Measurements from ENCODE around the gene CES1.
"Not testable (repeated sequence)": the region's sequence is repeated elsewhere in the genome, so short reads cannot be mapped to it uniquely, and the experiment has no call there.

Gene CES1

DNA sequence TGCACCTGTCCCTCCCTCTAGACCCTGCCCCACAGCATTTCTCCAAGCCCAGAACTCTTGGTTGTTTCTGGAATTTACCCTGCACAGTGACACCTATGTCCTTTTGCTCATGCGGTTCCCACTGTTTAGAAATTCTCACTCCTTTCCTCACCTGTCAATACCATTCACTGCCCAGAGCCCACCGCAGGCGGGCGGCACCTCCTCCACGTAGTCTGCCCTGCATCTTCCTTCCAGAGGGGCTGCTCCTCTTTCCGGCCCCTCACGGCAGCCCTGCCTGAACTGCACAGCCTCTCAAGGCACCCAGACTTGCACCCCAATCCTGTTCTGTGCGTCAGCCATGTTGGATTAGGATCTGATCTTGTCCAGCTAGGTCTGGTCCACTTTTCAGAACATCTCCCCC, 51.4 kb downstream of the CES1 start:
- not testable (repeated sequence) for H3K4ac ChIP-seq (ENCODE audit: low read length); H3K9ac ChIP-seq (ENCODE audit: low read depth, low read length, poor library complexity); H3K4me2 ChIP-seq (ENCODE audit: insufficient read depth, low read length, poor library complexity, severe bottlenecking); H3K27me3 ChIP-seq (ENCODE audit: control insufficient read depth in 3 of 3, insufficient read depth in 3 of 3, low read depth in 1 of 3, low read length in 3 of 3); DNase-seq (ENCODE audit: low spot score); H2AK5ac ChIP-seq (ENCODE audit: low read depth, low read length); H2BK120ac ChIP-seq (ENCODE audit: low read depth, low read length); H3K27ac ChIP-seq (replicated peaks; ENCODE audit: low read length); H2BK15ac ChIP-seq (ENCODE audit: low read length); H3K23ac ChIP-seq (ENCODE audit: low read depth, low read length, poor library complexity); H2AFZ ChIP-seq (ENCODE audit: low read length); H2BK12ac ChIP-seq (ENCODE audit: low read length); H3K14ac ChIP-seq (ENCODE audit: low read length); H4K8ac ChIP-seq (ENCODE audit: low read depth, low read length); H4K91ac ChIP-seq (ENCODE audit: low read depth, low read length, poor library complexity); H2BK5ac ChIP-seq (ENCODE audit: low read length); H3K79me1 ChIP-seq (ENCODE audit: low read depth, low read length); H3K9me3 ChIP-seq (replicated peaks in 1 of 2; ENCODE audit: control insufficient read depth in 2 of 2, insufficient read depth in 1 of 2, low read depth in 1 of 2, low read length in 2 of 2); H3K4me3 ChIP-seq (ENCODE audit: low read length in 2 of 2); H3K36me3 ChIP-seq (replicated peaks in 1 of 2; ENCODE audit: control insufficient read depth in 2 of 2, insufficient read depth in 2 of 2, low read length in 2 of 2); H3K4me1 ChIP-seq (ENCODE audit: control insufficient read depth in 2 of 2, insufficient read depth in 1 of 2, low read depth in 1 of 2, low read length in 2 of 2)
- peak overlapping the region; percentile 76 for H3K18ac ChIP-seq (ENCODE audit: low read length)
- WGBS, 2 donors (ENCODE audit: extremely low coverage in 2 of 2, insufficient read length in 2 of 2, insufficient replicate concordance in 1 of 2): no CpG with 5 or more reads among the region's 8 CpGs

DNA sequence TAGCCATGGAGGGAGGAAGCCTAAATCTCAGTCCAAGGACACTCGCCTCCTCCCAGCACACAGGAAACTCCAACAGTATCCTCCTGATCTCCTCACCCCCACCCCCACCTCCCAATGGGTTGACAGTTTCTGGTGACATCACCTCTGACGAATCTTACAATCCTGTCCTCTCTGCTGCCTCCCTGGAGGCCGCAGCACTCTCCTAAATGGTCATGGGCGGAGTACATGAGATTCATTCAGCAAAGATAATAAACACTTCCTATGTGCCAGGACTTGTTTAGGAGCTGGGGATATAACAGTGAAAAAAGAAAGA, 52.8 kb downstream of the CES1 start:
- not testable (repeated sequence) for H2AFZ ChIP-seq (ENCODE audit: low read length); H2BK12ac ChIP-seq (ENCODE audit: low read length); H4K8ac ChIP-seq (ENCODE audit: low read depth, low read length); H2BK5ac ChIP-seq (ENCODE audit: low read length); H2AK5ac ChIP-seq (ENCODE audit: low read depth, low read length); H3K79me1 ChIP-seq (ENCODE audit: low read depth, low read length); H4K91ac ChIP-seq (ENCODE audit: low read depth, low read length, poor library complexity); H3K36me3 ChIP-seq (replicated peaks in 1 of 2; ENCODE audit: control insufficient read depth in 2 of 2, insufficient read depth in 2 of 2, low read length in 2 of 2); H3K4ac ChIP-seq (ENCODE audit: low read length); H3K4me3 ChIP-seq (ENCODE audit: low read length in 2 of 2); H3K4me2 ChIP-seq (ENCODE audit: insufficient read depth, low read length, poor library complexity, severe bottlenecking); H2BK120ac ChIP-seq (ENCODE audit: low read depth, low read length); H2BK15ac ChIP-seq (ENCODE audit: low read length); DNase-seq (ENCODE audit: low spot score); H3K27me3 ChIP-seq (ENCODE audit: control insufficient read depth in 3 of 3, insufficient read depth in 3 of 3, low read depth in 1 of 3, low read length in 3 of 3); H3K14ac ChIP-seq (ENCODE audit: low read length); H3K23ac ChIP-seq (ENCODE audit: low read depth, low read length, poor library complexity); H3K18ac ChIP-seq (ENCODE audit: low read length); H3K27ac ChIP-seq (replicated peaks; ENCODE audit: low read length); H3K4me1 ChIP-seq (ENCODE audit: control insufficient read depth in 2 of 2, insufficient read depth in 1 of 2, low read depth in 1 of 2, low read length in 2 of 2); H3K9ac ChIP-seq (ENCODE audit: low read depth, low read length, poor library complexity); H3K9me3 ChIP-seq (replicated peaks in 1 of 2; ENCODE audit: control insufficient read depth in 2 of 2, insufficient read depth in 1 of 2, low read depth in 1 of 2, low read length in 2 of 2)
- WGBS, 2 donors (ENCODE audit: extremely low coverage in 2 of 2, insufficient read length in 2 of 2, insufficient replicate concordance in 1 of 2): no CpG with 5 or more reads among the region's 4 CpGs

DNA sequence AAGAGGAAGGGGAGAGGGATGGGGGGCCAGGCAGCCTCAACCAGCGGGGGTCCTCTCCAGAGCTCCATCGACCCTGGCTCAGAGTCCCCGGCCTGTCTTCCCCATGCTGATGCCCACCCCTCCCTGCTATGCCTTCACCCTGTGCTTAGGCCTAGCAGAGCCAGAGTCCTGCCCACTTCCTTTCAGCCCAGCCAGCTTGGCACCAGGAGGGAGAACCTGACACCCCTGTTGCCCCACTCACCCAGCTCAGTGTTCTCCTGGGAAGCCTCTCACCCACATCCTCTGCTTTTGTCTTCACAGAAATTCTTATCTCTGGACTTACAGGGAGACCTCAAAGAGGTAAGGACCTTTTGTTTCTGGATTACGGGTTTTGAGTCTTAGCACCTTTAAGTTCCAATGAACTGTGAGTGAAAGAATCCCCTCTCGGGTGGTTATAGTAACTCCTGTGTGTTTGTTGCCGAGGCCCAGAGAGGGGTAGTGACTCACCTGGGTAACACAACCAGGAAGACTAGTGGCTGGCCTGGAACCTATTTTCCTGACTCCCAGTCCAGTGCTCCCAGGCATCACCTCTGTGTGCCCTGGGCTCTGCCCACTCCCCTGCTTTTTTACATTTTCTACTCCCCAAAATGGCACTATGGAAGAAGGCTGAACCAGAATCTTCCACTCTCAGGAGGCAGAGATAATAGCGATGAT, 53.3 kb downstream of the CES1 start:
- H3K9ac ChIP-seq (ENCODE audit: low read depth, low read length, poor library complexity): no peak overlapping the region
- no peaks in the 10 kb centered on the region for H3K79me1 ChIP-seq (ENCODE audit: low read depth, low read length)
- no peak overlapping the region for H3K27ac ChIP-seq (replicated peaks; ENCODE audit: low read length)
- H3K23ac ChIP-seq (ENCODE audit: low read depth, low read length, poor library complexity): no peak overlapping the region
- peak overlapping the region; percentile 8 for H3K14ac ChIP-seq (ENCODE audit: low read length)
- no peaks in the 10 kb centered on the region for H3K9me3 ChIP-seq (replicated peaks in 1 of 2; ENCODE audit: control insufficient read depth in 2 of 2, insufficient read depth in 1 of 2, low read depth in 1 of 2, low read length in 2 of 2)
- no peak overlapping the region for H2BK12ac ChIP-seq (ENCODE audit: low read length)
- H3K4me3 ChIP-seq (ENCODE audit: low read length in 2 of 2): no peak overlapping the region
- H3K27me3 ChIP-seq (ENCODE audit: control insufficient read depth in 3 of 3, insufficient read depth in 3 of 3, low read depth in 1 of 3, low read length in 3 of 3): no peaks in the 10 kb centered on the region
- no peaks in the 10 kb centered on the region for H3K36me3 ChIP-seq (replicated peaks in 1 of 2; ENCODE audit: control insufficient read depth in 2 of 2, insufficient read depth in 2 of 2, low read length in 2 of 2)
- no peak overlapping the region for H2BK15ac ChIP-seq (ENCODE audit: low read length)
- no peak overlapping the region for H3K4ac ChIP-seq (ENCODE audit: low read length)
- H4K91ac ChIP-seq (ENCODE audit: low read depth, low read length, poor library complexity): no peak overlapping the region
- no CpG with 5 or more reads among the region's 7 CpGs for WGBS, 2 donors (ENCODE audit: extremely low coverage in 2 of 2, insufficient read length in 2 of 2, insufficient replicate concordance in 1 of 2)
- H4K8ac ChIP-seq (ENCODE audit: low read depth, low read length): no peak overlapping the region
- H2BK120ac ChIP-seq (ENCODE audit: low read depth, low read length): no peak overlapping the region
- peak overlapping the region; percentile 64 for H3K18ac ChIP-seq (ENCODE audit: low read length)
- no peaks in the 10 kb centered on the region for H3K4me1 ChIP-seq (ENCODE audit: control insufficient read depth in 2 of 2, insufficient read depth in 1 of 2, low read depth in 1 of 2, low read length in 2 of 2)
- no peak overlapping the region for H3K4me2 ChIP-seq (ENCODE audit: insufficient read depth, low read length, poor library complexity, severe bottlenecking)
- H2AFZ ChIP-seq (ENCODE audit: low read length): no peak overlapping the region
- no peak overlapping the region for H2AK5ac ChIP-seq (ENCODE audit: low read depth, low read length)
- no peak for DNase-seq (ENCODE audit: low spot score)
- no peak overlapping the region for H2BK5ac ChIP-seq (ENCODE audit: low read length)

DNA sequence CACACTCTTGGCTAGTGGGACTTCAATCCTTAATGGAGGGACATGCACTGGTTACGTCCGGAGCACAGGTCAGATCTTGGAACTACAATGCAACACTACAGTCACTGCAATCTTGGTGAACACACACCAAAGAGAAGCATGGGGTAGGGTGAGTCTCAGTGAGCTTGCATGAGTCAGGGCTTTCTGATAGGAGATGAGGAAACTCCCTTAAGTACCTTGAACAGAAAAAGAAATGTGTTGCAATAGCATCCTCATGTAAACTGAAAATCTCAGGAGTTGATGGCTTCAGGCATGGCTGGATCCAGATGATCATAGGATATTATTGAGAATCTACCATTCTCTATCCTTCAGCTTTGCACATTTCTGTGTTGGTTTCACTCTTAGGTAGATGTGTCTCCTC, 54.1 kb downstream of the CES1 start:
- Histone ChIP-seq H3K4ac (ENCODE audit: low read length) (no peak overlapping the region), H2BK120ac (ENCODE audit: low read depth, low read length) (no peak overlapping the region), H2BK15ac (ENCODE audit: low read length) (no peak overlapping the region), H3K14ac (ENCODE audit: low read length) (no peak overlapping the region), H3K4me3 (ENCODE audit: low read length in 2 of 2) (no peak overlapping the region), H3K18ac (ENCODE audit: low read length) (no peak overlapping the region), H2BK12ac (ENCODE audit: low read length) (no peak overlapping the region), H2AFZ (ENCODE audit: low read length) (no peak overlapping the region), H3K79me1 (ENCODE audit: low read depth, low read length) (no peaks in the 10 kb centered on the region), H3K36me3 (replicated peaks in 1 of 2; ENCODE audit: control insufficient read depth in 2 of 2, insufficient read depth in 2 of 2, low read length in 2 of 2) (no peaks in the 10 kb centered on the region), H4K8ac (ENCODE audit: low read depth, low read length) (no peak overlapping the region), H3K4me2 (ENCODE audit: insufficient read depth, low read length, poor library complexity, severe bottlenecking) (no peak overlapping the region), H2AK5ac (ENCODE audit: low read depth, low read length) (no peak overlapping the region), H4K91ac (ENCODE audit: low read depth, low read length, poor library complexity) (no peak overlapping the region), H2BK5ac (ENCODE audit: low read length) (no peak overlapping the region), H3K9ac (ENCODE audit: low read depth, low read length, poor library complexity) (no peak overlapping the region), H3K27me3 (ENCODE audit: control insufficient read depth in 3 of 3, insufficient read depth in 3 of 3, low read depth in 1 of 3, low read length in 3 of 3) (no peaks in the 10 kb centered on the region), H3K27ac (replicated peaks; ENCODE audit: low read length) (no peak overlapping the region), H3K4me1 (ENCODE audit: control insufficient read depth in 2 of 2, insufficient read depth in 1 of 2, low read depth in 1 of 2, low read length in 2 of 2) (no peaks in the 10 kb centered on the region), H3K23ac (ENCODE audit: low read depth, low read length, poor library complexity) (no peak overlapping the region), H3K9me3 (replicated peaks in 1 of 2; ENCODE audit: control insufficient read depth in 2 of 2, insufficient read depth in 1 of 2, low read depth in 1 of 2, low read length in 2 of 2) (no peaks in the 10 kb centered on the region)
- DNase-seq (ENCODE audit: low spot score): no peak
- WGBS, 2 donors (ENCODE audit: extremely low coverage in 2 of 2, insufficient read length in 2 of 2, insufficient replicate concordance in 1 of 2): no CpG with 5 or more reads among the region's 2 CpGs

Measured in neuronal stem cell (in vitro differentiated cells).